ENCODE measurements around the gene ZNF555. TPM values are rescaled to one million over a fixed set of nuclear protein-coding genes. Genes with fewer than 3 reads are reported as not detected.

ZNF555 gene
- total and polyA plus RNA-seq, 2 of the 13 experiments (the other 11 are each of a cell fraction or from before 2014, with no cell fraction given), result 5.0 to 8.0 TPM

DNA sequence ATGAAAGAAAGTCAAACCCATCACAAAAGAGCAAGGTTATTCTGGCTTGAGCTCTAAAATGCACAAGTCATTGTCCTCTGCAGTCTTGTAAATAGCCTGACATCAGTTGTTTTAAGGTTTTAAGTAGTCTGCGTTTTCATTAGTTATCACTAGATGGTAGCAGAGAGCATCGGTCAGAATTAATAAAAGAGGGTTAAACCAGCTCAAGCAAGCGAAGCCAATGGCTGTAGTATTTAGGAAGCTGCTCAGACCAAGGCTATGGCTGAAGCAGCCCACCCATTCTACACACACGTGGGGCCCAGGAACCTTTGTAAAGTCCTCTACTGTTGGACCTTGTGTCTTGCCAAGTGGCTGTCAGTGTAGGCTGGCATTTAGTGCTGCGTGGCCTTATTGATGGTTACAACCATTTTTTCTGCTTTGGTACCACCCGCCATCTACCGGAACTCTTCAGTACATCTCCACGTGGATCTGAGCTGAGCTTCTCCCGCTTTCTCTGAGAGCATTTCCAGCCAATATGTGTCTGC is 46.2 kb downstream of the ZNF555 start (continued):
- TF ChIP-seq HOXA7 (CRISPR knock-in tag; IDR thresholded peaks at IDR 0.05) (no peak), NPAS2 (CRISPR knock-in tag; IDR thresholded peaks at IDR 0.05; ENCODE audit: borderline replicate concordance) (no peak), SCMH1 (CRISPR knock-in tag; IDR thresholded peaks at IDR 0.05; ENCODE audit: borderline replicate concordance) (no peak), YY1 (IDR thresholded peaks at IDR 0.05; ENCODE audit: insufficient read depth, insufficient replicate concordance, low read depth, low read length) (no peak), PTBP1 (IDR thresholded peaks at IDR 0.05; ENCODE audit: low read depth, low read length, poor library complexity, severe bottlenecking) (no peak), ZNF562 (CRISPR knock-in tag; IDR thresholded peaks at IDR 0.05; ENCODE audit: borderline replicate concordance) (no peak), ZNF350 (CRISPR knock-in tag; IDR thresholded peaks at IDR 0.05; ENCODE audit: borderline replicate concordance, low read depth) (no peak; the same call in 1 of the 2 replicates), SALL1 (CRISPR knock-in tag; IDR thresholded peaks at IDR 0.05) (no peak), RAD51 (IDR thresholded peaks at IDR 0.05; ENCODE audit: borderline replicate concordance) (no peak), ZNF317 (CRISPR knock-in tag; IDR thresholded peaks at IDR 0.05) (no peak), PHF20 (CRISPR knock-in tag; IDR thresholded peaks at IDR 0.05) (no peak), ZNF761 (CRISPR knock-in tag; conservative IDR thresholded peaks at IDR 0.05) (no peak), ZNF598 (CRISPR knock-in tag; IDR thresholded peaks at IDR 0.05; ENCODE audit: borderline replicate concordance) (no peak), NFYB (CRISPR knock-in tag; IDR thresholded peaks at IDR 0.05) (no peak), XBP1 (CRISPR knock-in tag; IDR thresholded peaks at IDR 0.05) (no peak)
- TF ChIP-seq, protein P1, sequence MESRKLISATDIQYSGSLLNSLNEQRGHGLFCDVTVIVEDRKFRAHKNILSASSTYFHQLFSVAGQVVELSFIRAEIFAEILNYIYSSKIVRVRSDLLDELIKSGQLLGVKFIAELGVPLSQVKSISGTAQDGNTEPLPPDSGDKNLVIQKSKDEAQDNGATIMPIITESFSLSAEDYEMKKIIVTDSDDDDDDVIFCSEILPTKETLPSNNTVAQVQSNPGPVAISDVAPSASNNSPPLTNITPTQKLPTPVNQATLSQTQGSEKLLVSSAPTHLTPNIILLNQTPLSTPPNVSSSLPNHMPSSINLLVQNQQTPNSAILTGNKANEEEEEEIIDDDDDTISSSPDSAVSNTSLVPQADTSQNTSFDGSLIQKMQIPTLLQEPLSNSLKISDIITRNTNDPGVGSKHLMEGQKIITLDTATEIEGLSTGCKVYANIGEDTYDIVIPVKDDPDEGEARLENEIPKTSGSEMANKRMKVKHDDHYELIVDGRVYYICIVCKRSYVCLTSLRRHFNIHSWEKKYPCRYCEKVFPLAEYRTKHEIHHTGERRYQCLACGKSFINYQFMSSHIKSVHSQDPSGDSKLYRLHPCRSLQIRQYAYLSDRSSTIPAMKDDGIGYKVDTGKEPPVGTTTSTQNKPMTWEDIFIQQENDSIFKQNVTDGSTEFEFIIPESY (CRISPR knock-in tag; IDR thresholded peaks at IDR 0.05), result peak; percentile 14; the same call in 1 of the 2 replicates
- TF ChIP-seq, protein P2, sequence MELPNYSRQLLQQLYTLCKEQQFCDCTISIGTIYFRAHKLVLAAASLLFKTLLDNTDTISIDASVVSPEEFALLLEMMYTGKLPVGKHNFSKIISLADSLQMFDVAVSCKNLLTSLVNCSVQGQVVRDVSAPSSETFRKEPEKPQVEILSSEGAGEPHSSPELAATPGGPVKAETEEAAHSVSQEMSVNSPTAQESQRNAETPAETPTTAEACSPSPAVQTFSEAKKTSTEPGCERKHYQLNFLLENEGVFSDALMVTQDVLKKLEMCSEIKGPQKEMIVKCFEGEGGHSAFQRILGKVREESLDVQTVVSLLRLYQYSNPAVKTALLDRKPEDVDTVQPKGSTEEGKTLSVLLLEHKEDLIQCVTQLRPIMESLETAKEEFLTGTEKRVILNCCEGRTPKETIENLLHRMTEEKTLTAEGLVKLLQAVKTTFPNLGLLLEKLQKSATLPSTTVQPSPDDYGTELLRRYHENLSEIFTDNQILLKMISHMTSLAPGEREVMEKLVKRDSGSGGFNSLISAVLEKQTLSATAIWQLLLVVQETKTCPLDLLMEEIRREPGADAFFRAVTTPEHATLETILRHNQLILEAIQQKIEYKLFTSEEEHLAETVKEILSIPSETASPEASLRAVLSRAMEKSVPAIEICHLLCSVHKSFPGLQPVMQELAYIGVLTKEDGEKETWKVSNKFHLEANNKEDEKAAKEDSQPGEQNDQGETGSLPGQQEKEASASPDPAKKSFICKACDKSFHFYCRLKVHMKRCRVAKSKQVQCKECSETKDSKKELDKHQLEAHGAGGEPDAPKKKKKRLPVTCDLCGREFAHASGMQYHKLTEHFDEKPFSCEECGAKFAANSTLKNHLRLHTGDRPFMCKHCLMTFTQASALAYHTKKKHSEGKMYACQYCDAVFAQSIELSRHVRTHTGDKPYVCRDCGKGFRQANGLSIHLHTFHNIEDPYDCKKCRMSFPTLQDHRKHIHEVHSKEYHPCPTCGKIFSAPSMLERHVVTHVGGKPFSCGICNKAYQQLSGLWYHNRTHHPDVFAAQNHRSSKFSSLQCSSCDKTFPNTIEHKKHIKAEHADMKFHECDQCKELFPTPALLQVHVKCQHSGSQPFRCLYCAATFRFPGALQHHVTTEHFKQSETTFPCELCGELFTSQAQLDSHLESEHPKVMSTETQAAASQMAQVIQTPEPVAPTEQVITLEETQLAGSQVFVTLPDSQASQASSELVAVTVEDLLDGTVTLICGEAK (IDR thresholded peaks at IDR 0.05), result no peak
- TF ChIP-seq, protein P2 (CRISPR knock-in tag; IDR thresholded peaks at IDR 0.05), result no peak
- TF ChIP-seq, protein P3, sequence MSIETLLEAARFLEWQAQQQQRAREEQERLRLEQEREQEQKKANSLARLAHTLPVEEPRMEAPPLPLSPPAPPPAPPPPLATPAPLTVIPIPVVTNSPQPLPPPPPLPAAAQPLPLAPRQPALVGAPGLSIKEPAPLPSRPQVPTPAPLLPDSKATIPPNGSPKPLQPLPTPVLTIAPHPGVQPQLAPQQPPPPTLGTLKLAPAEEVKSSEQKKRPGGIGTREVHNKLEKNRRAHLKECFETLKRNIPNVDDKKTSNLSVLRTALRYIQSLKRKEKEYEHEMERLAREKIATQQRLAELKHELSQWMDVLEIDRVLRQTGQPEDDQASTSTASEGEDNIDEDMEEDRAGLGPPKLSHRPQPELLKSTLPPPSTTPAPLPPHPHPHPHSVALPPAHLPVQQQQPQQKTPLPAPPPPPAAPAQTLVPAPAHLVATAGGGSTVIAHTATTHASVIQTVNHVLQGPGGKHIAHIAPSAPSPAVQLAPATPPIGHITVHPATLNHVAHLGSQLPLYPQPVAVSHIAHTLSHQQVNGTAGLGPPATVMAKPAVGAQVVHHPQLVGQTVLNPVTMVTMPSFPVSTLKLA (IDR thresholded peaks at IDR 0.05), result no peak
